Measurements from ENCODE around the gene KLKB1.

DNA sequence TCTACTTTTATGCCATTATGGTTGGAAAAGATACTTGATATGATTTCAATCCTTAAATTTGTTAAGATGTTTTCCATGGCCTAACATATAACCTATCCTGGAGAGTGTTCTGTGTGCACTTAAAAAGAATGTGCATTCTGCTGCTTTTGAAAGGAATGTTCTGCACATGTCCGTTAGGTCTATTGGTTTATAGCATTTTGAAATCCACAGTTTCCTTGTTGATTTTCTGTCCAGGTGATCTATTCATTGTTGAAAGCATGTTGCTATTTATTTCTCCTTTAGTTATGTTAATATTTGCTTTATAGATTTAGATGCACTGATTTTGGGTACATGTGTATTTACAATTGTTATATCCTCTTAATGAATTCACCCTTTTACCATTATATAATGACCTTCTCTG lies 5.7 kb upstream of the KLKB1 start:
- TF ChIP-seq, protein P1, sequence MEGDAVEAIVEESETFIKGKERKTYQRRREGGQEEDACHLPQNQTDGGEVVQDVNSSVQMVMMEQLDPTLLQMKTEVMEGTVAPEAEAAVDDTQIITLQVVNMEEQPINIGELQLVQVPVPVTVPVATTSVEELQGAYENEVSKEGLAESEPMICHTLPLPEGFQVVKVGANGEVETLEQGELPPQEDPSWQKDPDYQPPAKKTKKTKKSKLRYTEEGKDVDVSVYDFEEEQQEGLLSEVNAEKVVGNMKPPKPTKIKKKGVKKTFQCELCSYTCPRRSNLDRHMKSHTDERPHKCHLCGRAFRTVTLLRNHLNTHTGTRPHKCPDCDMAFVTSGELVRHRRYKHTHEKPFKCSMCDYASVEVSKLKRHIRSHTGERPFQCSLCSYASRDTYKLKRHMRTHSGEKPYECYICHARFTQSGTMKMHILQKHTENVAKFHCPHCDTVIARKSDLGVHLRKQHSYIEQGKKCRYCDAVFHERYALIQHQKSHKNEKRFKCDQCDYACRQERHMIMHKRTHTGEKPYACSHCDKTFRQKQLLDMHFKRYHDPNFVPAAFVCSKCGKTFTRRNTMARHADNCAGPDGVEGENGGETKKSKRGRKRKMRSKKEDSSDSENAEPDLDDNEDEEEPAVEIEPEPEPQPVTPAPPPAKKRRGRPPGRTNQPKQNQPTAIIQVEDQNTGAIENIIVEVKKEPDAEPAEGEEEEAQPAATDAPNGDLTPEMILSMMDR (IDR thresholded peaks at IDR 0.05 in 2 of 3, conservative IDR thresholded peaks at IDR 0.05 in 1 of 3; ENCODE audit: borderline replicate concordance in 1 of 3, insufficient read depth in 1 of 3, low read depth in 2 of 3, low read length in 2 of 3): no peak
- TF ChIP-seq TCF7L2 (IDR thresholded peaks at IDR 0.05; ENCODE audit: borderline replicate concordance, extremely low read depth, insufficient read depth, insufficient read length): no peak
- TF ChIP-seq POLR2A (IDR thresholded peaks at IDR 0.05; ENCODE audit: borderline replicate concordance, extremely low read depth, insufficient read depth, insufficient read length): no peak
- TF ChIP-seq SP1 (IDR thresholded peaks at IDR 0.05; ENCODE audit: low read depth): no peak
- TF ChIP-seq EZH2phosphoT487 (IDR thresholded peaks at IDR 0.05; ENCODE audit: borderline replicate concordance): no peak

All from HCT116 (cell line).